Measurements from ENCODE around the gene LRCOL1. TPM values are rescaled to one million over a fixed set of nuclear protein-coding genes. Genes with fewer than 3 reads are reported as not detected.

LRCOL1 gene
- total RNA-seq, 1 donor from 2014 or later = 1.8 TPM

GRCh38 chr12:132562489-132563021 is 47.8 kb downstream of the LRCOL1 start:
- intact Hi-C loops (cut with DNase I) = no loop called here
- Histone ChIP-seq H3K9me3 (no peaks in the 10 kb centered on the region), H3K4me1 (peaks cover 9% of the 10 kb centered on the region), H3K4me3 (no peak overlapping the region), H3K27ac (no peak overlapping the region), H3K36me3 (no peaks in the 10 kb centered on the region), H3K27me3 (no peaks in the 10 kb centered on the region)
- ATAC-seq (no peak), DNase-seq (no peak)
- TF ChIP-seq CTCF (IDR thresholded peaks at IDR 0.05) = no peak

GRCh38 chr12:132561427-132562156 is 48.8 kb downstream of the LRCOL1 start:
- intact Hi-C loops (cut with DNase I) = no loop called here
- no peak for TF ChIP-seq CTCF (IDR thresholded peaks at IDR 0.05)
- H3K27ac ChIP-seq = no peak overlapping the region
- H3K4me1 ChIP-seq = peaks cover 9% of the 10 kb centered on the region
- H3K27me3 ChIP-seq = no peaks in the 10 kb centered on the region
- no peak for ATAC-seq
- no peak for DNase-seq
- H3K36me3 ChIP-seq = no peaks in the 10 kb centered on the region
- H3K4me3 ChIP-seq = no peak overlapping the region
- no peaks in the 10 kb centered on the region for H3K9me3 ChIP-seq

GRCh38 chr12:132560614-132561426 is 49.6 kb downstream of the LRCOL1 start:
- Histone ChIP-seq H3K27ac (no peak overlapping the region), H3K4me1 (peaks cover 9% of the 10 kb centered on the region), H3K4me3 (peak overlapping the region; percentile 60), H3K27me3 (no peaks in the 10 kb centered on the region), H3K9me3 (no peaks in the 10 kb centered on the region), H3K36me3 (no peaks in the 10 kb centered on the region)
- intact Hi-C loops (cut with DNase I) = no loop called here
- DNase-seq (peak; percentile 81), ATAC-seq (peak; percentile 54)
- peak; percentile 70 for TF ChIP-seq CTCF (IDR thresholded peaks at IDR 0.05)

GRCh38 chr12:132560364-132560613 is 50.1 kb downstream of the LRCOL1 start:
- ATAC-seq (peak; percentile 34), DNase-seq (no peak)
- Histone ChIP-seq H3K36me3 (no peaks in the 10 kb centered on the region), H3K4me1 (peaks cover 9% of the 10 kb centered on the region), H3K27me3 (no peaks in the 10 kb centered on the region), H3K9me3 (no peaks in the 10 kb centered on the region), H3K27ac (no peak overlapping the region), H3K4me3 (peak overlapping the region; percentile 60)
- intact Hi-C loops (cut with DNase I) = no loop called here
- TF ChIP-seq CTCF (IDR thresholded peaks at IDR 0.05) = no peak

GRCh38 chr12:132559652-132560363 is 50.6 kb downstream of the LRCOL1 start:
- Histone ChIP-seq H3K4me1 (peaks cover 9% of the 10 kb centered on the region), H3K27ac (no peak overlapping the region), H3K27me3 (no peaks in the 10 kb centered on the region), H3K9me3 (no peaks in the 10 kb centered on the region), H3K36me3 (no peaks in the 10 kb centered on the region), H3K4me3 (peak overlapping the region; percentile 60)
- DNase-seq (no peak), ATAC-seq (peak; percentile 75)
- no peak for TF ChIP-seq CTCF (IDR thresholded peaks at IDR 0.05)
- intact Hi-C loops (cut with DNase I) = no loop called here

Data from upper lobe of right lung (tissue), 1 donor.